ENCODE data around the gene SCN5A.

DNA sequence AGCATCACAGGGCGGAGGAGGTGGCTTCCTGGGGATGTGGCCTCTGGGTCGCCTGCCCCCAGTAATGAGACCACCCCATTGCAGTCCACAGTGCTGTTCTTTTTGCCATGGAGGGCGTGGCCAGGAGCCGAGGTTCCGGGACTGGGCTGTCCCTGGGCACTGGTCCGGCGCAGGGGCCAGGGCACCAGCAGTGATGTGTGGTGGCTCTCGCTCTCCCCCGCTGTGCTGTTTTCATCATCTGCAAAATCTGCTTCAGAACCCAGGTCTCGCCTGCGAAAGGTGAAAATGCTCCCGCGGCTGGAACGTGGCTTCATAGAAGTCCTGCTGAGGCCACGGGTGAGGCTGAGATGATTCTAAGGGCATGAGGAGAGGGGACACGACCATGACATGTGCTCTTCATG, 45.8 kb downstream of the SCN5A start:
- TF ChIP-seq POLR2AphosphoS5 (IDR thresholded peaks at IDR 0.05; ENCODE audit: low read depth, low read length), result no peak
- no peak for TF ChIP-seq SIX5 (IDR thresholded peaks at IDR 0.05; ENCODE audit: low read depth, low read length)
